C4-2B (cell line): ENCODE results near the gene CLIC4.

ENCODE experiments used
- CTCF ChIP-seq: fragments of 450-650 bp; conservative IDR thresholded peaks from 2 replicates; pipeline ENCODE4 v1.5.1; 2017; ENCODE audit warnings: mild to moderate bottlenecking
- ZFX ChIP-seq: fragments of 450-650 bp; IDR thresholded peaks from 2 replicates; pipeline ENCODE4 v1.6.1; 2017

GRCh38 chr1:24805534-24806301 lies 60.5 kb downstream of the CLIC4 start:
- TF ChIP-seq CTCF (no peak), ZFX (no peak)
